ENCODE measurements around the gene AHI1. TPM values are rescaled to one million over a fixed set of nuclear protein-coding genes. Genes with fewer than 3 reads are reported as not detected.
A peak's percentile ranks its signal among the peaks of the same experiment; 100 is the strongest.

AHI1 gene
- total RNA-seq, 1 donor from 2014 or later = 201 TPM

DNA sequence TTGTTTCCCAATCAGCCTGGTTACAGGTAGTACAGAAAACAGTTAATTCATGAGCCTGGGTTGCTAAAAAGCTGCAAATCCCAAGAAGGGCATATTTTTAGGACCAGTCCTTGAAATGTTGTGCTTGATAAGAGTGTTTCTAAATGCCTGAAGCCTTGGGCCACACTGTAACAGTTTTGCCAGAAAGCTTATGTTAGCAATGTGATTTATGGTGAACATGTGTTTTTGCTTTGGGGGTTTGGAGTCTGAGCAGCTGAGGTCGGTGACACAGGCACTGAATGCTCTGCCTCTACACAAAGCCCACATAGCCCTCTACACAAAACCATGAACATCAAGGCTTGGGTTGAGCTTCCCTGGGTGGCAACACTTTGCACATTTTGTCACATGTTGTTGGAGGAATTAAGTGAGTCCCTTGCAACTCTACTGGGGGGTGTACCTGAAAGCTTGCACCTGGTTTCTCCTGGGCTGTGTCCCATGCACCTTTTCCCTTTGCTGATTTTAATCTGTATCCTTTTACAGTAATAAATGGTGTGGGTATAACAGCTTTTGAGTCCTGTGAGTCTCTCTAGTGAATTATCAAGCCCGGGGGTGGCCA, 22.2 kb downstream of the AHI1 start:
- intact Hi-C loops (cut with micrococcal nuclease) = no loop called here
- Mint-ChIP-seq H3K27ac (no peak overlapping the region), H3K4me1 (ENCODE audit: low read depth) (peaks cover 6% of the 10 kb centered on the region), H3K27me3 (ENCODE audit: low read depth) (no peaks in the 10 kb centered on the region), H3K36me3 (ENCODE audit: low read depth) (peaks cover 83% of the 10 kb centered on the region), H3K4me3 (ENCODE audit: low read depth) (no peak overlapping the region), H3K9me3 (peaks cover 29% of the 10 kb centered on the region)
- DNase-seq (ENCODE audit: low spot score) = no peak

- intact Hi-C loops (cut with micrococcal nuclease) = no loop called here
- Mint-ChIP-seq H3K27me3 (ENCODE audit: low read depth) (no peaks in the 10 kb centered on the region), H3K27ac (peak overlapping the region; percentile 22), H3K36me3 (ENCODE audit: low read depth) (peaks cover 83% of the 10 kb centered on the region), H3K4me3 (ENCODE audit: low read depth) (no peak overlapping the region), H3K4me1 (ENCODE audit: low read depth) (peaks cover 14% of the 10 kb centered on the region), H3K9me3 (peaks cover 30% of the 10 kb centered on the region)
- DNase-seq (ENCODE audit: low spot score) = no peak
These were observed 23.2 kb downstream of the AHI1 start for GRCh38 chr6:135474362-135474761.

GRCh38 chr6:135465903-135466302, 31.6 kb downstream of the AHI1 start:
- Mint-ChIP-seq H3K27me3 (ENCODE audit: low read depth) (no peaks in the 10 kb centered on the region), H3K9me3 (peaks cover 12% of the 10 kb centered on the region), H3K27ac (no peak overlapping the region), H3K4me1 (ENCODE audit: low read depth) (peaks cover 22% of the 10 kb centered on the region), H3K36me3 (ENCODE audit: low read depth) (peaks cover 90% of the 10 kb centered on the region), H3K4me3 (ENCODE audit: low read depth) (no peak overlapping the region)
- no peak for DNase-seq (ENCODE audit: low spot score)
- intact Hi-C loops (cut with micrococcal nuclease) = no loop called here

- Mint-ChIP-seq H3K9me3 (peaks cover 9% of the 10 kb centered on the region), H3K36me3 (ENCODE audit: low read depth) (peaks cover 90% of the 10 kb centered on the region), H3K27me3 (ENCODE audit: low read depth) (no peaks in the 10 kb centered on the region)
These were observed 32.2 kb downstream of the AHI1 start for GRCh38 chr6:135465307-135465706.

GRCh38 chr6:135464634-135465033, 32.9 kb downstream of the AHI1 start:
- H3K27ac Mint-ChIP-seq = no peak overlapping the region
- no peak overlapping the region for H3K4me3 Mint-ChIP-seq (ENCODE audit: low read depth)
- peaks cover 2% of the 10 kb centered on the region for H3K9me3 Mint-ChIP-seq

More at GRCh38 chr6:135465307-135465706, 32.2 kb downstream of the AHI1 start:
- H3K27ac Mint-ChIP-seq = no peak overlapping the region
- no peak overlapping the region for H3K4me3 Mint-ChIP-seq (ENCODE audit: low read depth)
- DNase-seq (ENCODE audit: low spot score) = no peak
- intact Hi-C loops (cut with micrococcal nuclease) = no loop called here
- peaks cover 21% of the 10 kb centered on the region for H3K4me1 Mint-ChIP-seq (ENCODE audit: low read depth)

DNA sequence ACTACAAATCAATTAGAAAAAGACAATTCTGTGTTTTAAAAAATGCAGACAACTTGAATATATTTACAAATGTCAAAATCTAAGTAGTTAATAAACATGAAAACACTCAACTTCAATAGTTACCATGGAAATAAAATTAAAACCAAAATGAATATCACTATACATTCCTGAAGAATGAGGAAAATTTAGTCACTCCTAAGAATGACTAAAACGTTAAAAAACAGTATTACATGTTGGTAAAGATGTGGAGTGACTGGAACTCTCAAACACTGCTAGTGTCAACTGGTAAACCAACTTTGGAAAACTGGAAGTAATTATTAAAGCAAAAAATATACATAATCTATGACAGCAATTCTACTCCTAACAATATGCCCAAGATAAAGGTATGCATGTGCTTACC, 36.3 kb downstream of the AHI1 start:
- Mint-ChIP-seq H3K4me3 (ENCODE audit: low read depth) (no peak overlapping the region), H3K27ac (no peak overlapping the region), H3K36me3 (ENCODE audit: low read depth) (peaks cover 76% of the 10 kb centered on the region), H3K9me3 (no peaks in the 10 kb centered on the region), H3K27me3 (ENCODE audit: low read depth) (no peaks in the 10 kb centered on the region), H3K4me1 (ENCODE audit: low read depth) (peaks cover 26% of the 10 kb centered on the region)
- DNase-seq (ENCODE audit: low spot score) = no peak
- intact Hi-C loops (cut with micrococcal nuclease) = no loop called here

More at GRCh38 chr6:135464634-135465033, 32.9 kb downstream of the AHI1 start:
- Mint-ChIP-seq H3K36me3 (ENCODE audit: low read depth) (peaks cover 85% of the 10 kb centered on the region), H3K4me1 (ENCODE audit: low read depth) (peaks cover 16% of the 10 kb centered on the region), H3K27me3 (ENCODE audit: low read depth) (no peaks in the 10 kb centered on the region)
- intact Hi-C loops (cut with micrococcal nuclease) = no loop called here
- DNase-seq (ENCODE audit: low spot score) = no peak

DNA sequence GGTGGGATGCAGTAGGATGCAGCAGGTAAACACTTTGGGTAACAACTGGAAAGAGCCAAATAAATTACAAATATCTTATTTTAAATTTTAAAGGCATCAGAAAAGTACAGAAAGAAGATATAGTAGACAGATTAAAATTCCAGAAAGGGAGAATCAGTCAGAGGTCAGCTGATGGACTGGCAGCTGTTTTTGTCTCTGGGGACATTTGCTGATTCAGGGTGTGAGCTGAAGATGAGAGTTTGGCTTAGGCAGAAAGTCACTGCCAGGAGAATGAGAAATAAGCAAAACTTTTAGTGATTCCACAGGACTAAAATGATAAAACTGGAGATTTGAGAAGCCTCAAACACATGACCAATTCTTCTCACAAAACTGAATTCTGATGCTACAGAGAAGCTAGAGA, 39.5 kb downstream of the AHI1 start:
- Mint-ChIP-seq H3K36me3 (ENCODE audit: low read depth) (peaks cover 64% of the 10 kb centered on the region), H3K4me3 (ENCODE audit: low read depth) (no peak overlapping the region), H3K27me3 (ENCODE audit: low read depth) (no peaks in the 10 kb centered on the region), H3K27ac (no peak overlapping the region), H3K4me1 (ENCODE audit: low read depth) (peaks cover 22% of the 10 kb centered on the region), H3K9me3 (no peaks in the 10 kb centered on the region)
- DNase-seq (ENCODE audit: low spot score) = no peak
- intact Hi-C loops (cut with micrococcal nuclease) = no loop called here

DNA sequence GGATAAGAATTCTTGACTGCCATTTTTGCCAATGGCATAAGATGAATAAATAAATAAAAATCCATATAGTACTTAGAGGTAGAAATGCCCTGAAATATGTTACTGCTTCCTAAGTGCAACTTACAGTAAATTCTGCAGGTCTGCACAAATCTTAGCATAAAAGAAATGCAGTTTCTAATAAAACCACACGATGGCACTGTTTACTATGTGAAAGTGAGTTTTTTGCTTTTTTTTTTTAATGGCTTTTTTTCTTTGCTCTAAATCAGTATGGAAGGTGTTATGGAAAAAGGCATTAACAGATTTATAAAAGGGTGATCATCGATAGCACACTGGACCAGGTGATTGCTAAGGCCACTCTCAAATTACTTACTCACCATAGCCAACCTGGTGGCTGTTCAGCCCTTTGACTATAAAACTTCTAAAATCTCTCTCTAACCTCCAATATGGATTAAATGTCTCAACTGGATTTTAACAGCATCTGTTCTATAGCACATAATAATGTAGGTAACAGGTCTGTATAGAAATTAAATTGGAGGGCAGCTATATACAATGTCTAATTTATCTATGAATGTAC, 45.8 kb downstream of the AHI1 start:
- H3K36me3 Mint-ChIP-seq (ENCODE audit: low read depth) = peaks cover 60% of the 10 kb centered on the region
- H3K4me3 Mint-ChIP-seq (ENCODE audit: low read depth) = no peak overlapping the region
- intact Hi-C loops (cut with micrococcal nuclease) = loop anchor here (2.0 to 5.0 kb wide), 2 partner anchors 46 to 865 kb away; partner anchors contain the start of gene AHI1
- DNase-seq (ENCODE audit: low spot score) = no peak
- peaks cover 7% of the 10 kb centered on the region for H3K4me1 Mint-ChIP-seq (ENCODE audit: low read depth)
- no peaks in the 10 kb centered on the region for H3K27me3 Mint-ChIP-seq (ENCODE audit: low read depth)
- H3K27ac Mint-ChIP-seq = no peak overlapping the region
- no peaks in the 10 kb centered on the region for H3K9me3 Mint-ChIP-seq

DNA sequence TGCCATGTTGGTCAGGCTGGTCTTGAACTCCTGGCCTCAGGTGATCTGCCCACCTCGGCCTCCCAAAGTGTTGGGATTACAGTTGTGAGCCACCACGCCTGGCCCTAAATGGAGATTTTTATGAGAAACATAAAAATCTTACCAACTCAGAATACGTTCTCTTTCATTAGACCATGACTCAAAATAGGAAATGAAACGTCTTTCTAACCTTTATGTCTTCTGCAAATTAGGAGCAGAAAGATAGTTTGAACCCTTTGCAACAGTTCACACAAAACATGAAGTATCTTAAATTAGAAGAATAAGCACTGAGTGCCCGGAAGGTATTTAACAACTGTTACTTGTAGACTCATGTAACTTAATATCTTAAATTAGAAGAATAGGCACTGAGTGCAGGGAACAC, 48.3 kb downstream of the AHI1 start:
- no peak for DNase-seq (ENCODE audit: low spot score)
- H3K4me3 Mint-ChIP-seq (ENCODE audit: low read depth) = no peak overlapping the region
- H3K27me3 Mint-ChIP-seq (ENCODE audit: low read depth) = no peaks in the 10 kb centered on the region
- intact Hi-C loops (cut with micrococcal nuclease) = no loop called here
- no peaks in the 10 kb centered on the region for H3K9me3 Mint-ChIP-seq
- H3K4me1 Mint-ChIP-seq (ENCODE audit: low read depth) = peaks cover 8% of the 10 kb centered on the region
- H3K36me3 Mint-ChIP-seq (ENCODE audit: low read depth) = peaks cover 65% of the 10 kb centered on the region
- no peak overlapping the region for H3K27ac Mint-ChIP-seq

DNA sequence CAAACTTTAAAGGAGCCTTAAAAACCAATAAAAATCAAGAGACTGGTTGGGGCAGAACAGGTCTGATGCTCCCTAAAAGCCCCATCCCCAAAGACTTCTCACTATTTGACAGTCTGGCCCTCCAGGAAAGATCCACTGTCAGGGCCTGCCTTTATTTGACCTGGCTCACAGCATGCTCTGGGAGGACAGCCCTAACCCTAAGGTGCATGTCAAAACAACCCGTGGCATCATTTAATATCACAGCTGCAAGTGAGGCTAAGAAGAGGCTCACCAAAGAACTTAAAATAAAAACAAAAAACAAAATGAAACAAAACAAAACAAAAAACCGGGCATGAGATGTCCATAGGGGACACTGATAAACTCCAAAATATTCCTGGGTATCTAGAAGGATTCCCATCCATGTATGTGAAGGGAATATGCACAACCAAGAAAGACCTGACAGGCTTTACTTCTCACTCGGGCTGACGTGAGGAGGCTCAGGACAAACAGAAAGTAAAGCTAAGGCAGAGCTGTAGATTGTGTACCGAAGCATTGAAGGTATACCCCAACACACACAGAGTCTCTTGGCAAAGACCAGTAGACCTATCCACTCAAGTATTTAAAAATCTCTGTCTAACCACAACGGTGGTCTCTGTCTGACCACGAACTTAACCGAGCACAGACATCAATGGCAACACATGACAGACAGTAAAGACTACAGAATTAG, 57.3 kb downstream of the AHI1 start:
- Mint-ChIP-seq H3K9me3 (no peaks in the 10 kb centered on the region), H3K4me3 (ENCODE audit: low read depth) (peak overlapping the region; percentile 37), H3K4me1 (ENCODE audit: low read depth) (peaks cover 33% of the 10 kb centered on the region), H3K27me3 (ENCODE audit: low read depth) (no peaks in the 10 kb centered on the region), H3K27ac (peak overlapping the region; percentile 75), H3K36me3 (ENCODE audit: low read depth) (peaks cover 63% of the 10 kb centered on the region)
- DNase-seq (ENCODE audit: low spot score) = no peak
- intact Hi-C loops (cut with micrococcal nuclease) = no loop called here

DNA sequence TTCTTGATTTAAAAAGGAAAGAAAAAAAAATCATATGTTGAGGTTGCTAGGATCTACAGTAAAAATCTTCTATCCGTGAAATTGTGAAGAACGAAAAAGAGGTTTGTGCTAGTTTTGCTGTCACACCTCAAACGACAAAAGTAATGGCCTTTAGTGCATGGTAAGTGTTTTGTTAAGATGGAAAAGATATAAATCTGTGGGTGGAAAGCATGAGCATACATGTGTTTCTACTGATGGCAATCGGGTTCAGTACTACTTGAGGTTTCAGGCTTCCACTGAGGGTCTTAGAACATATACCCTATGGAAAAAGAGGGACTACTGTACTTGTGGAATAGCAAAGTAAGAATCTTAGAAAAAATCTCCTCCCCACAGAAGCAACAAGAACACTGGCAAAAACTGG, 58.0 kb downstream of the AHI1 start:
- DNase-seq (ENCODE audit: low spot score) = no peak
- peaks cover 56% of the 10 kb centered on the region for H3K36me3 Mint-ChIP-seq (ENCODE audit: low read depth)
- H3K4me3 Mint-ChIP-seq (ENCODE audit: low read depth) = peak overlapping the region; percentile 37
- no peaks in the 10 kb centered on the region for H3K27me3 Mint-ChIP-seq (ENCODE audit: low read depth)
- no peaks in the 10 kb centered on the region for H3K9me3 Mint-ChIP-seq
- intact Hi-C loops (cut with micrococcal nuclease) = loop anchor here (2.0 to 5.0 kb wide), 3 partner anchors 292 to 1002 kb away; no protein-coding TSS in a partner anchor
- peak overlapping the region; percentile 75 for H3K27ac Mint-ChIP-seq
- peaks cover 36% of the 10 kb centered on the region for H3K4me1 Mint-ChIP-seq (ENCODE audit: low read depth)

GRCh38 chr6:135438907-135439535, 58.5 kb downstream of the AHI1 start:
- intact Hi-C loops (cut with micrococcal nuclease) = loop anchor here (2.0 to 5.0 kb wide), 3 partner anchors 292 to 1002 kb away; no protein-coding TSS in a partner anchor
- Mint-ChIP-seq H3K27me3 (ENCODE audit: low read depth) (no peaks in the 10 kb centered on the region), H3K4me3 (ENCODE audit: low read depth) (peak overlapping the region; percentile 37), H3K9me3 (no peaks in the 10 kb centered on the region), H3K4me1 (ENCODE audit: low read depth) (peaks cover 35% of the 10 kb centered on the region), H3K27ac (peak overlapping the region; percentile 75), H3K36me3 (ENCODE audit: low read depth) (peaks cover 51% of the 10 kb centered on the region)
- DNase-seq (ENCODE audit: low spot score) = no peak
